Endodermal cell (in vitro differentiated cells): ENCODE results near the gene CBFA2T3. TPM values are rescaled to one million over a fixed set of nuclear protein-coding genes. Genes with fewer than 3 reads are reported as not detected.

Experiments used
- DNase-seq: peaks from one replicate; pipeline ENCODE4 v3.0.0-alpha.2; 2017
- H3K27ac ChIP-seq: 2 replicates; pipeline ENCODE4 v1.5.1; 2013; ENCODE audit warnings: mild to moderate bottlenecking, low read depth, low read length, moderate library complexity
- H3K27me3 ChIP-seq: 2 replicates; pipeline ENCODE4 v1.6.1; 2013; ENCODE audit warnings: mild to moderate bottlenecking, low read length, moderate library complexity; ENCODE audit not compliant: insufficient read depth, control insufficient read depth, poor library complexity, severe bottlenecking
- H3K36me3 ChIP-seq: 2 replicates; pipeline ENCODE4 v1.7.0; 2013; ENCODE audit warnings: mild to moderate bottlenecking, low read length, moderate library complexity; ENCODE audit not compliant: control insufficient read depth, insufficient read depth
- H3K4me1 ChIP-seq: one replicate; pipeline ENCODE4 v1.7.0; 2013; ENCODE audit warnings: low read length; ENCODE audit not compliant: control insufficient read depth, insufficient read depth
- H3K4me3 ChIP-seq: 2 replicates; pipeline ENCODE4 v1.5.1; 2013; ENCODE audit warnings: mild to moderate bottlenecking, low read length, moderate library complexity
- H3K9ac ChIP-seq: 2 replicates; pipeline ENCODE4 v1.6.1; 2013; ENCODE audit warnings: mild to moderate bottlenecking, low read length, moderate library complexity; ENCODE audit not compliant: poor library complexity, severe bottlenecking; ENCODE audit errors: extremely low read depth
- H3K9me3 ChIP-seq: 2 replicates; pipeline ENCODE4 v1.6.1; 2013; ENCODE audit warnings: mild to moderate bottlenecking, low read length, moderate library complexity; ENCODE audit not compliant: control insufficient read depth
- H3K27ac Mint-ChIP-seq: 2 replicates; pipeline ENCODE4 v1.8.0; 2020; ENCODE audit warnings: mixed read lengths
- H3K27me3 Mint-ChIP-seq: 2 replicates; pipeline ENCODE4 v1.8.0; 2021; ENCODE audit warnings: mild to moderate bottlenecking, mixed read lengths; ENCODE audit not compliant: insufficient read depth
- H3K36me3 Mint-ChIP-seq: 2 replicates; pipeline ENCODE4 v1.8.0; 2020; ENCODE audit warnings: low read depth, mixed read lengths
- H3K4me1 Mint-ChIP-seq: 2 replicates; pipeline ENCODE4 v1.8.0; 2020; ENCODE audit warnings: mixed read lengths
- H3K4me3 Mint-ChIP-seq: 2 replicates; pipeline ENCODE4 v1.8.0; 2020; ENCODE audit warnings: mild to moderate bottlenecking, moderate library complexity, mixed read lengths
- H3K9me3 Mint-ChIP-seq: 2 replicates; pipeline ENCODE4 v1.8.0; 2020; ENCODE audit warnings: mild to moderate bottlenecking, mixed read lengths
- WGBS, 2 experiments: methylation state at CpG; one replicate each; pipeline versions ENCODE4 v1.1.5 to v1.1.7; 2013; ENCODE audit warnings: missing lambda C conversion rate in 2 of 2, mixed read lengths in 1 of 2; ENCODE audit not compliant: insufficient coverage in 1 of 2, insufficient read length in 1 of 2; 5-methylcytosine and 5-hydroxymethylcytosine counted together
- total RNA-seq, 2 donors: library from RNA; stranded (reverse); fragmentation: NEBNext Ultra II Directional in 1 of 2; extraction: Animal tissue kit (Norgen Biotek cat#: 25700) in 1 of 2; gene quantifications; 2 replicates in 1 of 2; 3 replicates in 1 of 2; pipeline ENCODE4 v1.2.1, GENCODE V29; 2021
- TF ChIP-seq, protein P1 (sequence below): fragments of 200-600 bp; sonication (generic); conservative IDR thresholded peaks from 2 replicates; pipeline ENCODE4 v1.5.0; 2021; ENCODE audit warnings: antibody characterized with exemption, mild to moderate bottlenecking

The CBFA2T3 gene
- total RNA-seq, 2 donors from 2014 or later: 1.0 to 3.1 TPM

DNA sequence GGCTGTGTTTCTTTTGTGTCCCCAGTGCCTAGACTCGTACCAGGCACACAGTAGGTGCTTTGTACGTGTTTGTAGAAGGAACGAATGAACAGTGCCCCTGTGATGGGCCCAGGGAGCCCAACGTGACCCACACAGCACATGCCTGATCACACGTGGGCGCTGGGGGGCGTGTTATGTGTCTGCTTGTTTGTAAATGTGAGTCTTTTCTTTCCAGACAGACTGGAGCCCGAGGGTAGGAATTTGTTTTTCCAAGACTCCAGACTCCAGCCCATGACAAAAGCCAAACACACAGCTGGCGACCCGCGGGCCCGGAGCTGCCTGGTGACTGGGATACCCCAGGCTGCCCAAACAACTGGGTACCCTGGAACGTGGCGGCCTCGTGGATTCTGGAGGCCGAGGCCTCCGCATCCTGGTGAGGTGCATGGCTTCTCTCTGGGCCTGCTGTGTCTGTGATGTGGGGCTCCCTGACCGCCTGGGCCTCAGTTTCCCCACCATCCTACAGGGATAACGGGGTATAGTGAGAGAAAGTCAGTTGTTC is 14.9 kb upstream of the CBFA2T3 start:
- TF ChIP-seq, protein P1, sequence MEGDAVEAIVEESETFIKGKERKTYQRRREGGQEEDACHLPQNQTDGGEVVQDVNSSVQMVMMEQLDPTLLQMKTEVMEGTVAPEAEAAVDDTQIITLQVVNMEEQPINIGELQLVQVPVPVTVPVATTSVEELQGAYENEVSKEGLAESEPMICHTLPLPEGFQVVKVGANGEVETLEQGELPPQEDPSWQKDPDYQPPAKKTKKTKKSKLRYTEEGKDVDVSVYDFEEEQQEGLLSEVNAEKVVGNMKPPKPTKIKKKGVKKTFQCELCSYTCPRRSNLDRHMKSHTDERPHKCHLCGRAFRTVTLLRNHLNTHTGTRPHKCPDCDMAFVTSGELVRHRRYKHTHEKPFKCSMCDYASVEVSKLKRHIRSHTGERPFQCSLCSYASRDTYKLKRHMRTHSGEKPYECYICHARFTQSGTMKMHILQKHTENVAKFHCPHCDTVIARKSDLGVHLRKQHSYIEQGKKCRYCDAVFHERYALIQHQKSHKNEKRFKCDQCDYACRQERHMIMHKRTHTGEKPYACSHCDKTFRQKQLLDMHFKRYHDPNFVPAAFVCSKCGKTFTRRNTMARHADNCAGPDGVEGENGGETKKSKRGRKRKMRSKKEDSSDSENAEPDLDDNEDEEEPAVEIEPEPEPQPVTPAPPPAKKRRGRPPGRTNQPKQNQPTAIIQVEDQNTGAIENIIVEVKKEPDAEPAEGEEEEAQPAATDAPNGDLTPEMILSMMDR: no peak
- Histone ChIP-seq H3K36me3 (no peaks in the 10 kb centered on the region), H3K27me3 (no peaks in the 10 kb centered on the region), H3K4me3 (no peak overlapping the region), H3K9ac (no peak overlapping the region), H3K4me1 (peaks cover 4% of the 10 kb centered on the region), H3K27ac (no peak overlapping the region), H3K9me3 (peaks cover under 1% of the 10 kb centered on the region)
- no peaks in the 10 kb centered on the region for H3K27me3 Mint-ChIP-seq
- no peak overlapping the region for H3K27ac Mint-ChIP-seq
- H3K4me3 Mint-ChIP-seq: no peak overlapping the region
- no peak for DNase-seq
- no peaks in the 10 kb centered on the region for H3K36me3 Mint-ChIP-seq
- WGBS, 2 experiments: 93 to 94% methylated on average over 15 to 19 of the region's 19 CpGs
- H3K9me3 Mint-ChIP-seq: peaks cover 1% of the 10 kb centered on the region
- no peaks in the 10 kb centered on the region for H3K4me1 Mint-ChIP-seq

DNA sequence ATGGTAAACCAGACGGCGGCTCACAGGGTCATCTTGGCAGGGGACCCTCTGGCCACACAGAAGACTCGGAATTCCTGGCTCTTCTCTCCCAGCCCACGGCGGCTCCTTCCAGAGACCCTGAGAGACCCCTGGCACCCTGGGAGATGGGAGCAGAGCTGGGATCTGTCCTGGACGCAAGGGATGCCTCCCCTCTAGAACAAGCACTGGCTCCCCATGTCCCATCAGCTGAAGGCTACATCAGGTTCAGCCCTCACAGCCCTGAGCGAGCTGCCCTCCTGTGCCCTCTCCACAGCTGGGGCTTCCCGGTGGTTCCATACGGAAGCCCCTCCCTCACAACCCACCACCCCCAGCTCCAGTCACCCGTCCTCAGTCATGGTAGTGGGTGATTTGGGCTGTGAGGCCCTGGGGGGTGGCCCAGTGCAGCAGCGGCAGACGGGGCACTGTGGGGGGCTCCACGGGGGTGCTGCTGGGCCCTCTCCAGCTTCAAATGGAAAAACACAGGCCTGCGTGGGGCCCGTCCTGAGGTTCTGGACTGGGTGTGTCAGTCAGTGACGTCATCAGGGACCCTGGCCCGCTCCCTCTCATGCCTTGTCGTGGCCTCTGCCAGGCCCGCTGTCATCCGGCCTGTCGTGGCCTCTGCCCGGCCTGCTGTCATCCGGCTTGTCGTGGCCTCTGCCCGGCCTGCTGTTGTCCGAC is 13.0 kb upstream of the CBFA2T3 start:
- H3K9me3 ChIP-seq: no peaks in the 10 kb centered on the region
- H3K27me3 Mint-ChIP-seq: no peaks in the 10 kb centered on the region
- WGBS, 2 experiments: 93% methylated on average over 22 to 25 of the region's 26 CpGs
- H3K4me1 ChIP-seq: peaks cover 4% of the 10 kb centered on the region
- no peak overlapping the region for H3K4me3 ChIP-seq
- TF ChIP-seq, protein P1: no peak
- H3K36me3 Mint-ChIP-seq: no peaks in the 10 kb centered on the region
- no peak overlapping the region for H3K9ac ChIP-seq
- no peak overlapping the region for H3K4me3 Mint-ChIP-seq
- H3K27ac Mint-ChIP-seq: peak overlapping the region; percentile 42
- no peaks in the 10 kb centered on the region for H3K9me3 Mint-ChIP-seq
- H3K27me3 ChIP-seq: no peaks in the 10 kb centered on the region
- no peaks in the 10 kb centered on the region for H3K4me1 Mint-ChIP-seq
- DNase-seq: no peak
- H3K27ac ChIP-seq: no peak overlapping the region
- no peaks in the 10 kb centered on the region for H3K36me3 ChIP-seq

- TF ChIP-seq, protein P1: no peak
- H3K27me3 Mint-ChIP-seq: no peaks in the 10 kb centered on the region
- no peak overlapping the region for H3K27ac Mint-ChIP-seq
- no peak overlapping the region for H3K4me3 Mint-ChIP-seq
- H3K27me3 ChIP-seq: no peaks in the 10 kb centered on the region
- no peaks in the 10 kb centered on the region for H3K9me3 Mint-ChIP-seq
- H3K9ac ChIP-seq: no peak overlapping the region
- no peaks in the 10 kb centered on the region for H3K36me3 ChIP-seq
- H3K27ac ChIP-seq: peak overlapping the region; percentile 49
- no peaks in the 10 kb centered on the region for H3K36me3 Mint-ChIP-seq
- H3K9me3 ChIP-seq: no peaks in the 10 kb centered on the region
- H3K4me1 ChIP-seq: peaks cover 4% of the 10 kb centered on the region
- DNase-seq: no peak
- no peaks in the 10 kb centered on the region for H3K4me1 Mint-ChIP-seq
- 90 to 93% methylated on average over 21 to 44 of the region's 44 CpGs for WGBS, 2 experiments
- no peak overlapping the region for H3K4me3 ChIP-seq
These were observed 12.2 kb upstream of the CBFA2T3 start for GRCh38 chr16:88988980-88989811.
